ENCODE measurements around the gene RAD51B.

RAD51B gene

DNA sequence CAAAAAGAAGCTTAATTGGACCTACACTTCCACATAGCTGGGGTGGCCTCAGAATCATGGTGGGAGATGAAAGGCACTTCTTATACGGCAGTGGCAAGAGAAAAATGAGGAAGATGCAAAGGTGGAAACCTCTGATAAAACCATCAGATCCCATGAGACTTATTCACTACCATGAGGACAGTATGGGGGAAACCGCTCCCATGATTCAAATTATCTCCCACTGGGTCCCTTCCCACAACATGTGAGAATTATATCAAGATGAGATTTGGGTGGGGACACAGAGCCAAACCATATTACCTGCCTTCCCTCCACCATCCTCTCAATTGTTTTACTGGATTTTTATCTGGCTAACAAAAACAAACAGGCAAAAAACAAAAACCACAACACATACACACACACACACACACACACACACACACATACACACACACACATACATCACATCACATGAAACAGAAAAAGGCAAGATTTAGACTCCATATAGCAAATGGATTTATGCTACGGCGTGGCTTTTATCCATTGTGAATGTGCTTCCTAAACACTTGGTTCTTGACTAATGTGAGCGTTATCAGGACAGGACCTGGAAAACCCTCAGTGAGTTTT lies 906.6 kb downstream of the RAD51B start:
- TF ChIP-seq, protein P1, sequence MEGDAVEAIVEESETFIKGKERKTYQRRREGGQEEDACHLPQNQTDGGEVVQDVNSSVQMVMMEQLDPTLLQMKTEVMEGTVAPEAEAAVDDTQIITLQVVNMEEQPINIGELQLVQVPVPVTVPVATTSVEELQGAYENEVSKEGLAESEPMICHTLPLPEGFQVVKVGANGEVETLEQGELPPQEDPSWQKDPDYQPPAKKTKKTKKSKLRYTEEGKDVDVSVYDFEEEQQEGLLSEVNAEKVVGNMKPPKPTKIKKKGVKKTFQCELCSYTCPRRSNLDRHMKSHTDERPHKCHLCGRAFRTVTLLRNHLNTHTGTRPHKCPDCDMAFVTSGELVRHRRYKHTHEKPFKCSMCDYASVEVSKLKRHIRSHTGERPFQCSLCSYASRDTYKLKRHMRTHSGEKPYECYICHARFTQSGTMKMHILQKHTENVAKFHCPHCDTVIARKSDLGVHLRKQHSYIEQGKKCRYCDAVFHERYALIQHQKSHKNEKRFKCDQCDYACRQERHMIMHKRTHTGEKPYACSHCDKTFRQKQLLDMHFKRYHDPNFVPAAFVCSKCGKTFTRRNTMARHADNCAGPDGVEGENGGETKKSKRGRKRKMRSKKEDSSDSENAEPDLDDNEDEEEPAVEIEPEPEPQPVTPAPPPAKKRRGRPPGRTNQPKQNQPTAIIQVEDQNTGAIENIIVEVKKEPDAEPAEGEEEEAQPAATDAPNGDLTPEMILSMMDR (IDR thresholded peaks at IDR 0.05; ENCODE audit: insufficient read depth, low read length, poor library complexity, severe bottlenecking), result no peak
- DNase-seq (ENCODE audit: extremely low read depth, insufficient read length), result no peak
- H3K36me3 ChIP-seq (ENCODE audit: control insufficient read depth, insufficient read depth, low read length), result no peaks in the 10 kb centered on the region
- no peak overlapping the region for H3K4me3 ChIP-seq (replicated peaks; ENCODE audit: low read depth, low read length)
- H3K27me3 ChIP-seq (replicated peaks; ENCODE audit: control insufficient read depth, insufficient read depth, low read length), result no peaks in the 10 kb centered on the region

DNA sequence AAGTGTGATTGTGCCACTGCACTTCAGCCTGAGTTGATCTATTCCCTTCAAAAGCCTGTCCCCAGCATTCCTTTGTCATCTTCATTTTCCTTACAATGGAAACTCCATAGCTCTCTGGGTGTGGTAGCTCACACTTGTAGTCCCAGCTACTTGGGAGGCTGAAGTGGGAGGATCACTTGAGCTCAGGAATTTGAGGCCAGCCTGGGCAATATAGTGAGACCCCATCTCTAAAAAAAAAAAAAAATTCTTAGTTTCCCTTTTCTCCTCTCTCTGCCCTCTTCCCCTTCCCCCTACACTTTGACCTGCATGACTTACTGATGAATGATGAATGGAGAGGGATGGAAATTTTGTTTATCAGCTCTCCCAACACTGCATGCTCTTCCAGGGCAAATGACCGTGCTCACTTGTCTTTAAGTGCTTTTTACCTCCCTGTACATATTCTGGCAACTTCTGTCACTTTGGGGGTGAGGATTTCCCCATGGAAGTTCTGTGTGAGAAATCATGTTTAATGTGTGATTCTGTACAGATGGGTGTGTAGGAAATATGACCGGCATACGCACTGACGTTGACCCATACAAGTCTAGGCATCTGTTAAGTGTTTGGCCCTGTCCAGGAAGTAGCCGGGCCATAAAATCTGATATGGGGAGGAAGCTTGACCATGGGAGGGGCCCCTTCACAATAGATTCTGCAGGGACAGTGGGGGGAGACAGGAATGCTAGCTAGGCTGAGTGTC lies 907.9 kb downstream of the RAD51B start:
- TF ChIP-seq, protein P1 (IDR thresholded peaks at IDR 0.05; ENCODE audit: insufficient read depth, low read length, poor library complexity, severe bottlenecking), result no peak
- Histone ChIP-seq H3K4me3 (replicated peaks; ENCODE audit: low read depth, low read length) (no peak overlapping the region), H3K36me3 (ENCODE audit: control insufficient read depth, insufficient read depth, low read length) (no peaks in the 10 kb centered on the region), H3K27me3 (replicated peaks; ENCODE audit: control insufficient read depth, insufficient read depth, low read length) (no peaks in the 10 kb centered on the region)
- DNase-seq (ENCODE audit: extremely low read depth, insufficient read length), result no peak

DNA sequence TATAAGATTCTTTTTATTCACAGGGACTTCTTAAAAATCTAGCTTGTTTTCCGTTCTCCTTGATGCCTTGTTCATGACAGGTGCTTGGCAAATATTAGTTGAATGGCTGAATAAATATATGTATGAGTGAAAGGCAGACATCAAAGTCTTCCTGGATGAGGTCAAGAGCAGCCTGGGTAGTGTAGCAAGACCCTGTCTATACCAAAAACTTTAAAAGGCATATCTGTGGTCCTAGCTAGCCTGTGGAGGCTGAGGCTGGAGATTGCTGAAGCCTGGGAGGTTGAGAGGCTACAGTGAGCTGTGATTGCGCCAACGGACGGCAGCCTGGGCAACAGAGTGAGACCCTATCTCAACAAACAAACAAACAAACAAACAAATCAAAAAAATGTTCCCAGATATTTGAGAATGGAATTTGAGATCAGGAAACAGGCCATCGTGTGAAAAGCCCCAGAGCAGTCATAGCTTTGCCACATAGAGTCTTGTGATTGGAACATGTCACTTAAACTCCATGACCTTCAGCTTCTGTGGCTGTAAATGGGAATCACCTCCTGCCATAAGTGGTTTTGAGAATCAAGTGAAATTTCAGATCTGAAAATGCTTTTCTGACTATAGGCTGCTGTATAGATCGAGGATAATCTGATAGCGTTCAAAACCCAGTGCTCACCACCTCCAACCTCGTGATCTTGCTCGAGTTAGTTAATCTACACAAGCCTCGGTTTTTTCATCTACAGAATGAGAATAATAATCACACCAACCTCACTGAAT lies 908.9 kb downstream of the RAD51B start:
- Histone ChIP-seq H3K27me3 (replicated peaks; ENCODE audit: control insufficient read depth, insufficient read depth, low read length) (no peaks in the 10 kb centered on the region), H3K4me3 (replicated peaks; ENCODE audit: low read depth, low read length) (no peak overlapping the region), H3K36me3 (ENCODE audit: control insufficient read depth, insufficient read depth, low read length) (no peaks in the 10 kb centered on the region)
- TF ChIP-seq, protein P1 (IDR thresholded peaks at IDR 0.05; ENCODE audit: insufficient read depth, low read length, poor library complexity, severe bottlenecking), result no peak
- no peak for DNase-seq (ENCODE audit: extremely low read depth, insufficient read length)

DNA sequence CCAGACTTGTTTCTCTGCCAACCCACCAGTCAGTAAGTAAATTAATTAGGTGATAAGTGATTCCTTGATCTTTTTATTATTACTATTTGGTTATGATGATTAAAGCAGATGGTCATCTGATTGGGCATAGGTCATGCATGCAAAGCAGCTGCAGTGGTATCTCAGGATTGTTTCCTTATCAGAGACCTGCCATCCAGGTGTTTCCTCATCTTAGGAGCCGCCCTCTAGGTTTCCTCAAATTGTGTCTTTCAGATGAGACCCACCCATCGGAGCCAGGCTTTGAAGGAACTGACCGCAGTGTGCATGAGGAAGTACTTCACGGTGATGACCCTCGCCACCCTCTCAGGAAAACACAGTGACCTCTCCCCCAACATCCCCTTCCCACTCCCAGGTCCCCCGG lies 910.0 kb downstream of the RAD51B start:
- H3K36me3 ChIP-seq (ENCODE audit: control insufficient read depth, insufficient read depth, low read length), result no peaks in the 10 kb centered on the region
- DNase-seq (ENCODE audit: extremely low read depth, insufficient read length), result no peak
- TF ChIP-seq, protein P1 (IDR thresholded peaks at IDR 0.05; ENCODE audit: insufficient read depth, low read length, poor library complexity, severe bottlenecking), result no peak
- no peak overlapping the region for H3K4me3 ChIP-seq (replicated peaks; ENCODE audit: low read depth, low read length)
- H3K27me3 ChIP-seq (replicated peaks; ENCODE audit: control insufficient read depth, insufficient read depth, low read length), result no peaks in the 10 kb centered on the region

DNA sequence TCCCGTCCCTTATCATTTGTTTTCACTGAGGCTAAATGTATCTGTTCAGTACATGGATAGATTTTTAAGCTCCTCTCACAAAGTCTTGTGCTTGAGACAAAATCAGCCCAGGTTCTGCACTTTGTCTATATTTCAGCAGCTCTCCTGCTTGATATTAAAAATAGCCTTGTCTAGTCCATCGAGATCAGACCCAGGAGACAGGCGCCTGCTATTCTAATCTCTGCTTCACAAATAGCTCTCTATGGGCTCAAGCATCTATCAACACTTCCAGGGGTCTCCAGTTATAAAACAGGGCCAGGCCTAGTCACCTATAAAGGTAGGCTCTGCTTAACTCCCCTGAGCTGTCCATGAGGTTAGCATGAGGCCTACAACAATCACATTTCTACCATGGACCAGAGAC lies 910.8 kb downstream of the RAD51B start:
- no peak for DNase-seq (ENCODE audit: extremely low read depth, insufficient read length)
- no peaks in the 10 kb centered on the region for H3K27me3 ChIP-seq (replicated peaks; ENCODE audit: control insufficient read depth, insufficient read depth, low read length)
- TF ChIP-seq, protein P1 (IDR thresholded peaks at IDR 0.05; ENCODE audit: insufficient read depth, low read length, poor library complexity, severe bottlenecking), result no peak
- no peaks in the 10 kb centered on the region for H3K36me3 ChIP-seq (ENCODE audit: control insufficient read depth, insufficient read depth, low read length)
- H3K4me3 ChIP-seq (replicated peaks; ENCODE audit: low read depth, low read length), result no peak overlapping the region
